Endometrial microvascular endothelial cells (primary cell): ENCODE data around the gene SLC34A1. TPM values are rescaled to one million over a fixed set of nuclear protein-coding genes. Genes with fewer than 3 reads are reported as not detected.

ENCODE experiments used
- in situ Hi-C: cut with HindIII; loops from 2 replicates; pipeline ENCODE4 v1.10.0; 2017; ENCODE audit warnings: low sequenced_read_pairs, low pct_unique_long_range_greater_than_20kb; ENCODE audit errors: inconsistent ontology term
- total RNA-seq: library from RNA; depleted of rRNA; stranded (reverse); fragments of >200 nt; gene quantifications from one replicate; pipeline ENCODE4 v1.2.3, GENCODE V29; 2015; ENCODE audit errors: inconsistent ontology term

Gene SLC34A1
- total RNA-seq, 1 donor from 2014 or later, result not detected

- in situ Hi-C loops, result no loop called here
Measured at GRCh38 chr5:177425801-177426565, 41.7 kb downstream of the SLC34A1 start.

- in situ Hi-C loops, result no loop called here
Measured at GRCh38 chr5:177426566-177427210, 42.5 kb downstream of the SLC34A1 start, which contains the start of gene GRK6. GRK6 (plus strand) TSS chr5:177426676; CDS start chr5:177426846, 170 bp downstream.

GRCh38 chr5:177427211-177427822 is 43.1 kb downstream of the SLC34A1 start:
- in situ Hi-C loops, result no loop called here

- in situ Hi-C loops, result no loop called here
Measured at GRCh38 chr5:177427919-177428573, 43.8 kb downstream of the SLC34A1 start.

GRCh38 chr5:177428574-177429217 is 44.5 kb downstream of the SLC34A1 start:
- in situ Hi-C loops, result no loop called here

GRCh38 chr5:177429248-177430040 is 45.2 kb downstream of the SLC34A1 start:
- in situ Hi-C loops, result no loop called here

- in situ Hi-C loops, result no loop called here
Measured at GRCh38 chr5:177430140-177430951, 46.1 kb downstream of the SLC34A1 start.

- in situ Hi-C loops, result no loop called here
Measured at GRCh38 chr5:177430972-177431316, 46.7 kb downstream of the SLC34A1 start.

- in situ Hi-C loops, result no loop called here
Measured at GRCh38 chr5:177431317-177432142, 47.3 kb downstream of the SLC34A1 start.

GRCh38 chr5:177432143-177432838 is 48.1 kb downstream of the SLC34A1 start:
- in situ Hi-C loops, result no loop called here

- in situ Hi-C loops, result no loop called here
Measured at GRCh38 chr5:177432839-177433657, 48.8 kb downstream of the SLC34A1 start.

GRCh38 chr5:177433658-177434217 is 49.5 kb downstream of the SLC34A1 start:
- in situ Hi-C loops, result no loop called here

GRCh38 chr5:177434437-177434836 is 50.2 kb downstream of the SLC34A1 start:
- in situ Hi-C loops, result no loop called here

GRCh38 chr5:177434942-177435738 is 50.9 kb downstream of the SLC34A1 start:
- in situ Hi-C loops, result no loop called here
